Stimulated activated CD8-positive, alpha-beta memory T cell treated with anti-CD3 and anti-CD28 coated beads, Interleukin-12 subunit alpha, Interleukin-12 subunit beta, amount 100 ng/mL, for 4 hours (primary cell): Measurements from ENCODE around the gene PRKG1.
"Not testable (repeated sequence)": the region's sequence is repeated elsewhere in the genome, so short reads cannot be mapped to it uniquely, and the experiment has no call there.

ENCODE experiments used
- DNase-seq: peaks from one replicate; pipeline ENCODE4 v3.0.0-alpha.2; 2020; ENCODE audit warnings: low read depth

The PRKG1 gene

DNA sequence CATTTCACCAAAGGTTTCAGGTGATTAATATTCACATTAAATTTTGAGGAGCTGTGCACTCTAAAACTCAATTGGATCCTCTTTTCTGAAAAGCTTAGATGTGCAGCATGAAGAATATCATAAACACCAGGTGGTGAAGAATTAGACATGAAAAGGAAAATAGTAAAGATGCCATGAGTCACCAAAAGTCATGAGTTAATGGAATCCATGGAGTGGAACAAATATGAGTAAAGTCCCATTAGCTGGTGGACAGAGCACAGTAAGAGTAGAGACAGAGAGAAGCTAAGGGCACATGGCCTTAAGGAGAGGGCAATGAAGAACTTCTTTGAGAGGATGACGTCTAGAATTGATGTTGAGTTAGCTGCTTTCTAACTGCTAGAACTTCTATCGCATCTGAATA is 353.5 kb downstream of the PRKG1 start:
- DNase-seq: no peak

DNA sequence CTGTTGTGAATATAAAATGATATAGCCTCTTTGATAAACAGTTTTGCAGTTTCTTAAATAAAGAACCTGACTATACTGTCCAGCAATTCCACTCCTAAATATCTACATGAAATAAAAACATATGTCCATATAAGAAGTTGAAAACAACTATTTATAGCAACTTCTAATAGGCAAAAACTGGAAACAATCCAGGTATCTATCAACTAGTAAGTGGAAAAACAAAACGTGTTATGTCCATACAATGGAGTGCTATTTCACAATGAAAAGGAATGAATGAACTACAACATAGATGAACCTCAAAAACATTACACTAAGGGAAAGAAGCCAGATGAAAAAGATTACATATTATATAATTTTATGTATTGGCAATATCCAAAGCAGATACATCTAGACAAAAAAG is 356.2 kb downstream of the PRKG1 start:
- no peak for DNase-seq

DNA sequence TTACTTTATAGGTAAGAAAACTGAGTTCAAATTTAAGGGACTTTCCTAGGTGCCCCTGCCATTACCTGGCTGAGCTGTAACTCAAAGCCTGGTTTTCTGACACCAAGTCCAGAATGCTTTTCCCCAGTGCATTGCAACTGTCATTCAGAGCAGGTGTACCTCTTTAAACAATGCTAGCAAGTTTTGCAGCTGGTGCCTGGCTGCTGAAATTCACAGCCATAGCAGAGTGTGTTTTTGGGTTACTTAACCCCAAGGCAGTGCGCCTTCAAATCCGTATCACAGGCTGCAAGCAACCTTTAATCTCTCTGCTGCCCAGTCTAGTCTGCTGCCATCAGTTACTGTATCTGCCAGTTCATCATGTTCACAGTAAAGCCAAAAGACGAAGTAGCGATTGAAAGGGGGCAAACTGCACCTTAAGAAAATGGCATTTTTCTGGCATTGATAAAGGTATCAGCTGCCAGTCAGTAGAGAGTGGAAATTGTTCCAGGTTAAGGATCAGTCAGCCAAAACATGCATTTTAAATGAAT is 359.7 kb downstream of the PRKG1 start:
- no peak for DNase-seq

DNA sequence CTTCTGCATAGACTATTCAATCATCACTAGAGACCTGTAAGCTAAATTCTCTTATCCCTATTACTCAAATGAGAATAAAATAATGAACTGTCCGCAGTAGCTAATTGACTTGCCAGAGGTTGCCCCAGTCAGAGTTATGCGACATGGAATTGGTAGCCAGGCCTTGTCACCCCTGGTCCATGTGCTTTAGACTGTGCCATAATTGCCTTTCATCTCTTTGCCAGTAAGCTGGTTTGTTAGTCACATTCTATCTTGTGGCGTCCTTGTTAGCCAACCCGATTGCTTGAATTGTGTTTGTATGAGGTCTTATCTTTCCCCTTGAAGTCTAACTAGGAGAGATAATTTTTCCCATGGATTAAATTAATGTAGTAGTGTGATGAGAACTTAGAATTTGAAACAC is 362.5 kb downstream of the PRKG1 start:
- no peak for DNase-seq

DNA sequence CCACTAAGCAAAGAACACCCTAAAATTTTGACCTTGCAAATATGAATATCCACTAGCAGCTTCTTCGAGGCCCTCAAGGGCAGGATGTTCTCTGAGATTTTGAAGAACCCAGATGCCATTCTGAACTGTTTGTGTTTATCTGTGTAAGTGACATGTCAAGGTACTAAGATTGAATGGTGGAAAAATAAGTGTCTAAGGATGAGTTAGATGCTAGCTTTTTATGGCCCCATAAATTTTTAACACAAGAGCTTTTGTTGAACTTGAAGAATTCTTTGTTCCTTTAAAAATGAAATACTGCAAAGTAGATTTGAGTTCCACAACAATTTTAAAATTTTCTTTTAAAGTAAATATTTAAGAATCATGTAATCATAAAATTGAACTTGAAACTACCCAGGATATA is 365.4 kb downstream of the PRKG1 start:
- no peak for DNase-seq

DNA sequence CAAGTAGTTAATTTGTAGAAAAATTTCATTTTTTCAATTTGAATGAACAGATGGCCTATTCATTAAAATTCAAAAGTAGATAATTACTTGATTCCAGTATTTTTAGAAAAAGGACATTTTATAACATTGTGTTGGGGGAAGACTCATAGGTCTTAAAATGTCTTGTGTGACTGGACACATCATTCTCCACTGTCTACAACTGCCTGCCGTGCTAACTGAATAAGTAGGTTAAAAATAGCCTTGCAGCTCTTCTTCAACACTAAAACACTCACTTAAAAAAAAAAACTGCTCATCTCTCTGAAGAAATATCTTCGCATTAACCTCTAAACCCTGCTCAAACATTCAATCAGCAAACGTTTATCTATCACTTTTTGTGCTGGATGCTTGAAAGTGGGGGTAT is 371.3 kb downstream of the PRKG1 start:
- DNase-seq: no peak

DNA sequence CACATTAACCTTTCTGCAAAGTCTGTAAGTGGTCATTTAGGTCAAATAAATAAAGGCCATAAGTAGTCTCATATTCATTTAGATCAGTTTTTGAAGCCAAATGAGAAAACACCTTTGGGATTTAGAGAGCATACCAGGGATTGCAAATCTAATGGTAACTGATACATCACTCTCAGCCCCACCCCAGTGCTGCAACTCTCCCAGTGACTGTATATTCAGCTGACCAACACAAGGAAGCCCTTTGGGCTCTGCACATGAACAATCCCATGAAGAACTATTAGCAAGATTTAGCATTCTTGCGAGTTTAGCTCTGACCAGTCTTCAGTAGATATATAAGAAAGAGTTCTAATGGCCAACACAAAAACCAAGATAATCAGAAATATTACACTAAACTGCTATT is 372.8 kb downstream of the PRKG1 start:
- no peak for DNase-seq

DNA sequence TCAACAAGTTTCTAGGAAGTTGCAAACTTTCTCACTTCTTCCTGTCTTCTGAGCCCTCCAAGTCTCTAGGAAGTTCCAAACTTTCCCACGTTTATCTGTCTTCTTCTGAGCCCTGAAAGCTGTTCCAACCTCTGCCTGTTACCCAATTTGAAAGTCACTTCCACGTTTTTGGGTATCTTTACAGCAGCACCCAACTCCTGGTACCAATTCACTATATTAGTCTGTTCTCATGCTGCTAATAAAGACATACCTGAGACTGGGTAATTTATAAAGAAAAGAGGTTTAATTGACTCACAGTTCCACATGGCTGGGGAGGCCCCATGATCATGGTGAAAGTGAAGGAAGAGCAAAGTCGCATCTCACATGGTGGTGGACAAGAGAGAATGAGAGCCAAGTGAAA is 381.5 kb downstream of the PRKG1 start:
- not testable (repeated sequence) for DNase-seq

DNA sequence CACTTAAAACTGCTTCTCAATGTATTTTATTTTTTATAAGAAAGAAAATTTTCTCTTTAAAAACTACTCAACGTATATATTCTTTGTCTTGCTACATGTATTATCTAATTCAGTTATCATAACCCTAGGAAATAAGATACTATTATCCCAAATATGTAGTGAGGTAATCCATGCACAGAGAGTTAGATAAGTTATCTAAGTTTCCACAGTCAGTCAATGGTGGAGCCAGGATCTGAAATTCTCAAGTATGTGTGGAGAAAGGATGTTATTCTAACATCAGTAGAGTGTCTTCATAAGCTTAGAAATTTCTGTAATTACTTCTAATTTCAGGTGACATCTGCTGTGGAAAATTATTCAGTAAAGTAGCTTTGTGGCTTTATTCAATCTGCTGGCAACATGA is 385.2 kb downstream of the PRKG1 start:
- no peak for DNase-seq

DNA sequence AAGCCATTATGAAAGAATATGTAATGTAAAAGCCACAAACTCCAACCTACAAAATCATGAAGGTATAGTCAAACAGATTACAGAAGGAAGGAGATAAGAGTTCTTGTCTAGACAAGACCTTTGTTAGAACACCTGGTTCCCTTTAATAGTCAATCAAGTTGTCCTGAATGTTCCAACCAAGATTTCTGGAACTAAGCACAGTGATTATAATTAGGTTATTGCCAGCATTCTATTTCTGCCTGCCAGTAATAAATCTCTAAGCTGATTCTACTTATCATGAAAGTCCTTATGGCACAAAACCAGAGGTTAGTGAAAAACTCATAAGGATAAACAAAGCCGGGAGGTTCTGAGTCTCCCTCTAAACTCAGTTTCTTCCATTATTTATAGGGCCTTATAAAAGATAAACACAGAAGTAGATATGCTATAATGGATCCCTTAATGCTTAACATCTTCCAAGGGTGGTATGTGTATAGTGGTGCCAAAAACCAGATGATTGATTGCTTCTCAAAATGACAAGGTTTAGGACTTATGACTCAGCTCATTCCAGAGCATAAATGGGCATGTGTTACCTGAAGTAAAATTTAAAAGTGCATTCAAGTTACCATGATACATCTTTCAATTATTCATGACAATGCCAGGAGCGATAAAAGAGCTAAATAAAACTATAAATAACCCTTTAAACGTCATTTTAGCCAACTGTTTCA is 387.9 kb downstream of the PRKG1 start:
- no peak for DNase-seq

DNA sequence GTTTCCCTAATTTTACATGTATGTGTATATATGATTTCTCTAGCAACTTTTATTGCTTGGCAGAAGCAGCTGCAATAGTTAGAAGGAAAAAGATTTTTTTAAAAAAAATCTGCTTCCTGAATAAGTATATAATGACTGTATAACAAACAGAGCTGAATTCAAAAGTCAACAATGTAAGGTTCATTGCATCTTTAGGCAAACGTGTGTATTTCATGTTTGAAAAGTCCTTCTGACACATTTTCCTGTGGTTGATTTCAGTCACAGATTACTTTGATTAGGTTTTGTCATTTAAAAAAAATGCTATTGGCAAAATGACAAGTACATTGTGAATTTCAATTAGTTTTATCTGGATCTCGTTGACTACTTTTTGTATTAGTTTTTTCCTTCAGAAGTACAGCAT is 394.1 kb downstream of the PRKG1 start:
- DNase-seq: no peak

DNA sequence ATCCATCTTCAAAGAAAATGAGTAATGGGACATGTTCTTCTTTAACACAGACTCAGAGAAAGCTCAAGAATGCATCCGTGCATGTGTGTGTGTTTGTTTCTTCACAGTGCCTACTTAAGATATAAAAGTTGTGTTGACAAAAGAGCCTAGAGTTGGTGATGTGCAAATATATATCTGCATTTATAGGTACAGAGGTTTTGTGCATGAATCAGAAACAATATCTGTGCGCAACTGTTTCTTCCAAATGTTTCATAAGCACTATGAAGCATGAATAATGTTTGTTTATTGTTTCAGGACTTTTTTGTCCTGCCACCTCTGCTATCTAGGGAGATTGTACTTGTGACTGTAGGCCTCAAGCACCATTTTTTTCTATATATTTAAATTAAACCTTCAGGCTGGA is 395.4 kb downstream of the PRKG1 start:
- DNase-seq: no peak

DNA sequence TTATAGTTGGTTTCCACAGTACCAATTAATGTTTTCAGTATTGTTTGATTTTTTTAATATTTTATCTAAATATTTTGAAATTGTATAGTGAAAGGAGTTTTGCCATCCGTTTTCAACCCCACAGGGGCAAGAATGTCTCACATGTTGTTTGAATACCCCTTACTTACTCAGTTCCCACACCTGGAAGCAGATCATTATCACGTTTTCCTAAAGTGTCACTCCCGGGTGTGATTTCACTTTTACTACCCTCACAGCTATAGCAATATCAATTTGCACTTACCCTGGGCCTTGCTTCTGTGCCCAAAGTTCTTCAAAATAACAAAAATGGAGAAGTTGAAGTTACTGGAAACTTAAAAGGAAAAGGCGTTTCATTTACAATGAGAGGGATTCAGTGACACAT is 397.0 kb downstream of the PRKG1 start:
- no peak for DNase-seq

DNA sequence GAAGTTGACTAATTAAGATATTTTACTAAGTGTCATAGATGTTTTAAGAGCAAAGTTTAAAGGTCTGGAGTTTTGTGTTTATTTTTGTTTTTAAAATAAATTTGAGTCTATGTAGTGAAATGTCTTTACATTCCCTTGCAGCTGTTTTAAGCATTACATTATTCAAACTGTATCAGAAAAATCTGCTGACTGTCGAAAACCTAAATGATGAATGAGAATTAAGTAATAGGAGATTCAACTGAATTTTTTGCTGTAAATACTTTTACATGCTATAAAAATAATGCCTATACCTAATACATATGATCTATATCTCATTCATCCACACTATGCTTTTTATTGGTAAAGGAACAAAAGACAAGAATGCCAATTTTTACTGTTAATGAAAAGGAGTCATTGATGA is 397.9 kb downstream of the PRKG1 start:
- DNase-seq: no peak

DNA sequence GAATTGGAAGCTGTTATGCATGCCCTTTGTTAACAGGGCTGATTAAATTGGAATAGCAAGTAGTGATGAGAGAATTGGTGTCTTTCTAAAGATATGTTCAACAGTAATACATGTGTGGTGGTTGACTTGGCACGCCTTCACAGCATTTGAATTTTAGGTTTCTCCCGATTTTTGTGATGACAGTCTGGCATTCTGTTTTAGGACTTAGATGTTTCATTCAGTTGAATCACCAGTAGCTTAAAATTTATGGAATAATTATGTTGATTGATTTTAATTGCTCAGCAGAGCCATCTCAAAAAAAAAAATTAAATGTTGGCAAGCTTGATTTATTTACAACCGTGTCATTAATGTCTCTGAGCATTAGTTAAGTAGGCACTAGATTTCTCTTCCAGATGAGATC is 405.4 kb downstream of the PRKG1 start:
- DNase-seq: no peak

DNA sequence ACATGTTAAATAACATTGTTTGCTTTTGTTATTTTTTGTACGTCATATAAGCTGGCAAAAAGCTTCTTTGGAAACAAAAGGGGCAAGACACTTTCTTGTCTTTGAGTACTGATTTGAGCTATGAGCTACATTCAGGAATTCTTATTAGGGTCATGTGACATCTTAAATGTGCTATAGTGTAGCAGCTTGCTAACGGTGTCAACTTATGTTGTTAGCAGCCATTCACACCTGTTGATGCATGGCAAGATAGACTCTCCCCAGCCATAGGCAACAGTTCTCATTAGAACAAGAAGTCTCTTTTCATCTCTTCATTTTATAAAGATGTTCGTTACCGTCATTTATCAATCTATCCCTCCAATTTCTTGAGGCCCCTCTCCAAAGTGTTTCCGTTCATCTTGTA is 411.4 kb downstream of the PRKG1 start:
- no peak for DNase-seq

DNA sequence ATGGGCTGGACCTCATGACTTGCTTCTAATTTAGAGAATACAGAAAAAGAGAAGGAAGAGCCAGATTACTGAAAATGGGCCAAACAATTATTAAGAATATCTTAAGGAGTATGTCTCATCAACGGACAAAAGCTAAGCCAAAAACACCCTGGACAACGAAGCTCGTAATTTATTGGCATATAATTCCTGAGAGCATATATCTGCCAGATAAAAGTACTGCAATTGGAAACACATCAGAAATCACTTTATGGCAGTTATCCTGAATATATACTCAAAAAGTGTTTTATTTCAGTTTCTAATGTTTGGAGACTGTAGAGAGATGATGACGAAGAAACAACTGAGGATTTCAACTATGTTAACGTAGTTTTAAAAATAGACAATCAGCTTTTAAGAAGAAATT is 413.3 kb downstream of the PRKG1 start:
- DNase-seq: no peak

DNA sequence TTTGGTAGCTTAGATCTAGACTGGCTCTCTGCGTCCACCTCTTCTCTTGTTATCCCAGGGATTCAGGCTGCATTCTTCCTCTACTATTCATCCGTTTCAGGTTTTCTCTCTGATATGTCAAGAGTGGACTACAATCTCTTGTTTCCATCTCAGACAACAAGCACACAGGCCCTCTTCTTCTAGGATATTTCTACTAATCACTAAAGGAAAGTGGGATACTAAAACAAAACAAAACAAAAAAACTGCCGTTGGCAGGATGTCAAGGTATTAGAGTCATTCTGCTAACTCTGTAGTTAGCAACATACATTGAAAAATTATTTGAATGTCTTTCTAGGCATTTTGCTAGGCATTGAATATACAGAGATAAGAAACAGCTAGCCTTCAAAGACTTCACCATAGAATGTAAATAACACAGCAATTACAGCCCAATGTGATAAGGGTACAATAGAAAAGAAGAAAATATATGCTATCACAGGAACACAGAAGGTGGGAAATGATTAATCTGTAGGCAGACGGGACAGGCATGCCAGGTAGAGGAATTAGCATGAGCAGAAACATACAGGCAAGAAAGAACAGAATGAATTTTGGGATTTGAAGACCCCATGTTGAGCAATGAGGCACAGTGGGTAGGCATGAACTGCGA is 414.6 kb downstream of the PRKG1 start:
- no peak for DNase-seq

DNA sequence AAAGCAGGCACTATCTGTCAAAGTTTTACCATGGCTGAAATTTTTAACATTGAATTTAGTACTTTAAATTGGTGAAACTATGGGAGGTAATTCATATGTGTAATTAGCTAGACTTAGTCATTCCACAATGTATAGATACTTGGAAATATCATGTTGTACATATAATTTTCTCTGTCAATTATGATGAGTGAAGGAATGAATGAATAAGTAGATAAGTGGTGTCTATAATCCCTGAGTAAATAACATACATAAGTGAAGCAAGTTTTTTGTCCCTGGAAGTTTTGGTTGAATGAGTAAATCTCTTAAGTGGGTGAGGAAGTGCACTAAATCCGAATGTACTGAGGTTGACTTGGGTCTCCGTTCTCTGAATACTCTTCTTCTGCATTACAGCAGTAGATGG is 424.1 kb downstream of the PRKG1 start:
- DNase-seq: no peak

DNA sequence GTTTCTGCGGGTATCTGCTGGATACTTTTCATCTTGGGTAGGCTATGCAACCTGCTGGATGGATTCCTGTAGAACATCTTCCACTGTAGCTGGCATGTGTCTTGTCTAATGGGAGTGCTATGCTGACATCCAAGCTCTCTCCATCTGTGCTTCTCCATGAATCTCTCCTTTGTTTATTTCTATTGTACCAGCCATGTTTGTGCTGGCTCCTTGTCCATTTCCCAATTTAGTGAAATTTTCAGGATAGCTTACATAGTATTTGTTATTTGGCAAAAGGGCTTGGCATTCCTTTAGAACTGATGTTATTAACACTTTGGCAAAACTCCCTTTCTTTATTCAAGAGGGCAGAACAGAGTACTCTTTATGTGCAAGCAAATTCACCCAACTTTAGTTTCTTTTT is 427.1 kb downstream of the PRKG1 start:
- no peak for DNase-seq

DNA sequence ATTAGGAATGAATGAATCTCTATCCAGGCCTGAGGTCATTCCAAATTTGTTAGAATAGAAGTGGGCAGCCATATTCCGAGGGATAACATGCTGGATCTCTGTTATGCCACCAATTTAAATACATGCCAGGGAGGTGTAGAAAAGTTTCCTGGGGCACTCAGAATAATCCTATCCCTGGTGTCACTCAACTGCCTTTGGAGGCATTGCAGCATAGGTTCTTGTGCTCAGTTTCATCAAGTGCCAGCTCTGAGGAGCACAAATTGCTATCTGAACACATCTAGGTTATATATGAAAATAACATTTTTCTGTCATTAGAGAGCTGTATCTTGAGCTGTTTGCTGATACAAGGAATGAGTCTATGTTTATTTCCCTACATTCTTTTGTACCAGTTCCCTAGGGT is 427.8 kb downstream of the PRKG1 start:
- DNase-seq: no peak

DNA sequence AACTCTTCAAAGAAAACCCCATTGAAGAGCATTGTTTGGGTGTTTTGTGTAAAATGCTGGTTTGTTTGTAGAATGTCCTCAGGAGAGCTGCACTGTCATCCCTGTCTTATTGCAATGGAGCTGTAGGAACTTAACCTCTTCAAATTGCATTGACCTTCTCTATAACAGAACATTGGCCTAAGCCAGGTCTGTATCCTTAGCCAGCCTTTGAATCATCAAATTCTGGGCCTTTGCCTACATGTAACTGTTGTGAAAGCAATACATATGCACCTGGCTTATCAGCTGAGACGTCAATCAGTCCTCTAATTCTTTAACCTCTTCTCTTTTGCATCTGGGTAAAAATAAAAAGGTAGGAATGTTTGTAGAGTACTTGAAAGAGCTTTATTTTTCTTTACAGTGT is 429.1 kb downstream of the PRKG1 start:
- no peak for DNase-seq

DNA sequence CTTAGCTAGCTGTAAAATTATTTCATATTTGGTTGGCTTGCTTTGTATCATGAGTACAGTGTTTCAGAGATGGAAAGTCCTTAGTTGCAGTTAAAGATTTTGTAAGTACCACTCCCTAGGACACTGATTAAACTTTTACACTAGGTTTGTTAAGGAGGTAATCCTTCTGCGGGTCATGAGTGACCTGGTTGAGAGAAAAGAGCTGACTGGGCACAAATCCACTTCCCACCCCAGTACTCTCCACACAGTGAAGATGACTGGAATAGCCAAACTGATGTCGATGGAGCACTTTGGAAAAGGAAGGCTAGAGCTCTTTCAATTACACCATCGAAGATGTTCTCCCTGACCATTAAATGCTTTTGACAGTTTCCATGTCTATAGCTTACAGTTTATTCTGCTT is 433.2 kb downstream of the PRKG1 start:
- no peak for DNase-seq

DNA sequence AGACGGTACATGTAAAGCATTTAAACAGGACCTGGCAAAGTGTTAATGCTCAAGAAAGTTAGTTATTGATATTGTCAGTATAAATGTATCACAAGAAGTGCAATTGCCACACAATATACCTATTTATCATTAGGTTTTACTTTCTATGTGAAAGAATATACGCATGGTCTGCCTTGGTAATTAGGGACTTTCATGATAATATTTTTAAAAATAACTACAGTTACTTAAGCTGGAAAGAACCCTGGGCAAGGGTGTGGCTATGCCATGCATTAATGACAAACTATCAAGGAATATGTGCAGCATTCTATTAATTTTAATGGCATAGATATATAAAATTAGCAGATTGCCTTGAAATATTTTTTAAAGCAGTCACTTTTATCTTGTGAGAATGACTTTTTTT is 433.9 kb downstream of the PRKG1 start:
- DNase-seq: no peak
